GM19240 (cell line): ENCODE measurements around the gene ADGRB2.

Experiments used
- DNase-seq: peaks from one replicate; pipeline ENCODE4 v3.0.0; 2011; ENCODE audit warnings: low spot score; ENCODE audit not compliant: insufficient read length

ADGRB2 gene

GRCh38 chr1:31765041-31765467, 914 bp upstream of the ADGRB2 start:
- DNase-seq = no peak

GRCh38 chr1:31763671-31764311, 349 bp downstream of the ADGRB2 start:
- no peak for DNase-seq

DNA sequence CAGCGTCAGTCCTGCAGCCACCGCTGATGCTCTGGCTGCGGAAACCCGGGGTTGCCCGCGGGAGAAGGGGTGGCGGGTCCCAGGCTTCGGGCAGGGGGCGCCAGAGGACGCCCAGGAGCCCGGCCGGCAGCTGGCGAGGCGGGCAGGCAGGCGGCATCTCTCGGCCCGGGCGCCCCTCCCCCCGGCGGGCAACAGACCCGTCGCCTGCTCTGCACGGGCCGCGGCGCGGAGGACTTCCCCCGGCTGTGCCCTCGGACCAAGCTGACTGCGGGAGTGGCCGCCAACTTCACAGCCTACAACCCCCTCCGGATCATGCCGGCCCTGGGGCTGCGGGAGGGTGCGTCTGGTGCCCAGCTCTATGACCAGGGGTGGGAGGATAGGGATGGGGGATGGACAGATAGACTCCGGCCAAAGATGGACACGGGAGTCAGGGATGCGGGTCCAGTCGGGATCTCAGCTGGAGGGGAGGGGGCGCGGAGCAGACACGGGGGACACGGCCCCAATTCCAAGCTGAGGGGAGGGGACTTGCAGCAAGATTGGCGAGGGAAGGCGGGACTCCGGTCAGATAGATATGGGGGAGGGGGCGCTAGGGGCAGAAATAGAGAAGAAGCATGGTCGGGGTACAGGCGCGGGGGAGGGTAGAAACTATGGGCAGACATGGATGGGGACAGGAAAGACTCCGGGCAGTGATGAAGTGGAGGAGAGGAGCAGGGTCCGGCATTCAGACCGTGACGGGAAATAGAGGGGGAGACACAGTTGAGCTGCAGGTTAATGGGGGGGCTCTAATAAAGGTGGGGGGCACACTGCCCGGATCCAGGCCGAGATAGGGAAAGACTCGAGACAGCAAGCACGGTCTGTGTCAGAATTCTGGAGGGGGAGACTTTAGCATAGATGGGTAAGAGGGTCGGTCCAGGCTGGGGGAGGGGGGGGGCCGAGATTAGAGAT, 1.1 kb downstream of the ADGRB2 start:
- DNase-seq = peak; percentile 70

DNA sequence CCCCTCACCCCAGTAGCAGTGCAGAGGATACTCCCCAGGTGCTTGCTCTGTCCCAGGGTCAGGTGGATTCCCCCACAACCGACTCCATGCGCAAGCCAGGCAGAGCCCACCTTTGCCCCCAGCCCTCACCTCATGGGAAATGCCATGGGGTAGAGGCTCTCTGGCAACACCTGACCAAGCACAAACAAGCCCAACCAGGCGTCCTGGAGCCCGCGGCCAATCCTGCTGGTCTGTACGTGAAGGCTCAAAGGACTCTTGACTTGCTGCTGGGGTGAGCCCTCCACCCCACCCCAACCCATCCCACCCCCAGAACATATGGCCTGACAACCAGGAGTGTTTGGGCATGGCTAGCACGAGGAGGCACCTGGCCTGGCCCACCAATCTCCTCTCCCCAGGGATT, 1.8 kb downstream of the ADGRB2 start:
- DNase-seq = no peak

DNA sequence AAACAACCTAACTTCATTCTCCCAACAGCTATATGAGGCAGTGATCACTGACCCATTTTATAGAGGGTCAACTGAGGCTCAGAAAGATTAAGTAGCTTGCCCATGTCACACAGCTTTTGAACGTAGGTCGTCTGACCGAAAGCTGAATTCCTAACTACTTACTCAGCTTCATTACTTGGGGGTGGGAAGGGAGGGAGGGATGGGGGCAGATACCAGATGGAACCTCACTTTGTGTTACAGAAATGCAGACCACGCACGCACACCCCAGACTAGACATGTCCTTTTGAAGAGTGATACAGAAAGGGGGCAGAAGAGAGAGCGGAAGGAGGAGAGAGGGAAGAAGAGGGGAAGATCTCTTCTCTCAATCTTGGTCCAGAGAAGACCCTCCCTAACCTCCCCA, 2.3 kb downstream of the ADGRB2 start:
- no peak for DNase-seq

- DNase-seq = peak; percentile 63
Measured at GRCh38 chr1:31760471-31761470, 3.4 kb downstream of the ADGRB2 start.

DNA sequence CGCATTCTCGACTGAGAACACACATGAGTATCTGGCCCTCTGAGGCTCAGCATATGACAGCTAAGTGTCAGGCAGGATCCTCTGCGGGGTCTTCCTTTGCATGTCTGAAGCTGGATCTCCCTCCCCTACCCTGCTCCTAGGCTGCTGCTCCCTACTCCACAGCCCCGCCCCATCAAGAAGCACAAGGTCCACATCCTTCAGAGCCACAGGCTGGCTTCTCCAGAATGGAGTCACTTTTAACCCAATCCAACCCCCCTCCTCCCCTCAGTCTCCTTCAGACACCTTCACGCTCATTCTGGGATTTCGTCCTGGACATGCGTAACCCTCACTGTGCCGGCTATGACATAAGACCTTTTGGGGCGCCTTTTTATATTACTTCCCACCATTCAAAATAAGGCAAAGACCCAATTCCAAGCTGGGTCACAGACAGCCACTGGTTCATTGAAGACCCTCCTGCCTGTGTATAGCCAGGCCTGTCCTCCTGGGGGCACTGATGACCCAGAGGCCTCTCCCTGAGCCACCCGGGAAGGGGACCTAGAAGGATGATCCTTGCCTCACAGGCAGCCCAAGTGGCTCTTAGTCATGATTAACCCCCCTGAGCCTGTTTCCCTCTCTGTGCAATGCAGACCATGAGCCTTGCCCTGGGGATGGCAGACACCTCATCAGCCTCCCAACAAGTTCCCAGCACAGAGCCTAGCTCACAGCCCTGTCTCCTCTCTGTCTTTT, 4.7 kb downstream of the ADGRB2 start:
- no peak for DNase-seq

DNA sequence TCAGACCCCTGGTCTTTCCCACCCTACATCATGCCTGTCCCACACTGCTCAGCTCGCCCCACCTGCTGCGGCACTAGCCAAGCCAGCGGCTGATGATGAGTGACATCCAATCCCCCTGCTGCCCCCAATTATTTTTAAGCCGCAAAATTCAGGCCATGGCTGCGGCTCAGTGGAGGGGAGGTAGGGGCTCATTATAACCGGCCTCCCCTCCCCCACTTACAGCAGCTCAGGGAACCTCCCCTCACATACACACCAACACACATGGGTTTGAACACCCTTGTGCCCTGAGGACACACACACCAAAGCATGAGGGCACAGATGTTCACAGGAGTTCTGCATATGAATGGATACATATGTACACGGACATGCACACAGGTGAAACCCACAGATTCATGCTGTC, 5.3 kb downstream of the ADGRB2 start:
- DNase-seq = no peak

DNA sequence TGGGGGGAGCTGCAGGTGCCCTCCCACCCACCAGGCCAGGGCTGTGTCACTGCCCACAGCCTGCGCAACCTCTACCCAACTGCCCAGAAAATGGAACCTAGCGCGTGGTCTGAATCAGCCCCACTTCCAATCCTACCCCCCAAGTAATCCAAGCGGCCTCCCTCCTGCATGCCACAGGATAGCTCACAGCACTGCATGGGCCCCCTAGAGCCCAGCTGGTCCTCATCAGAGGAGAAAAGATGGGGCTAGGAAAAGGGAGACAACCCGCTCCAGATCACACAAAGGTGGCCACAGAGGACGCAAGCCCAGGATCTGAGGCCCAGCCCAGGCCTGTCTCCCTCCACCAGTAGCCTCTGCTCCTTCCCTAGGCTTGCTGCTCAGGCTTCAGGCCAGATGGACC, 6.2 kb downstream of the ADGRB2 start:
- no peak for DNase-seq

GRCh38 chr1:31757204-31757679, 6.9 kb downstream of the ADGRB2 start:
- DNase-seq = no peak

GRCh38 chr1:31756578-31756977, 7.6 kb downstream of the ADGRB2 start:
- no peak for DNase-seq

GRCh38 chr1:31755850-31756492, 8.2 kb downstream of the ADGRB2 start:
- DNase-seq = no peak

DNA sequence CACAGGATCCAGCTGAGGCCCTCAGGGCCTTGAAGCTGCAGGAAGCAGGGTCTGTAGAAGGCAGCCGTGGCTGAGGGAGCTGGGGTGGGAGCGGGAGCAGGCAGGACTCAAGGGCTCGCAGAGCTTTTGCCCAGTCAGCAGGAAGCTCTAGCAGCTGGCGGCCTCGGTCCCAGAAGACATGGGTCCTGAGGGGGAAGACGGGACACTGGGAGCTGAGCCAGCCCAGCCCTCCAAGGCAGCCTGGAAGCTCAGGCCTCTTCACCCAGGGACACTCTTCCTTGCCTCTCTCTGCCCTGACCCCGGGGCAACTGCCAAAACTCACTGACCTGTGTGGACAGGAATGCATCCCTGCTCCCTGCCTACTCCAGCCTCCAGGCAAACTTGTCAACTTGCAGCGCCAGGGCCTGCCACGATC, 8.9 kb downstream of the ADGRB2 start:
- DNase-seq = no peak

GRCh38 chr1:31754397-31754796, 9.7 kb downstream of the ADGRB2 start:
- DNase-seq = no peak

GRCh38 chr1:31753707-31754349, 10.3 kb downstream of the ADGRB2 start:
- no peak for DNase-seq

- DNase-seq = no peak
Measured at GRCh38 chr1:31752952-31753475, 11.1 kb downstream of the ADGRB2 start.

- DNase-seq = no peak
Measured at GRCh38 chr1:31752258-31752657, 11.9 kb downstream of the ADGRB2 start.

- DNase-seq = no peak
Measured at GRCh38 chr1:31751822-31752241, 12.3 kb downstream of the ADGRB2 start.

GRCh38 chr1:31750858-31751510, 13.2 kb downstream of the ADGRB2 start:
- DNase-seq = no peak
